ENCODE measurements around the gene TRIM25.

TRIM25 gene

GRCh38 chr17:56936697-56937322 lies 23.0 kb upstream of the TRIM25 start:
- Histone ChIP-seq H3K4me3 (no peak overlapping the region), H3K4me1 (no peaks in the 10 kb centered on the region), H3K27me3 (no peaks in the 10 kb centered on the region), H3K27ac (no peak overlapping the region), H3K9me3 (no peaks in the 10 kb centered on the region), H3K36me3 (peaks cover 28 to 84% (median 61%) of the 10 kb centered on the region in 3 donors)
- TF ChIP-seq CTCF (IDR thresholded peaks at IDR 0.05): no peak
- intact Hi-C loops (cut with DNase I; ENCODE audit: low total_unique reads): loop anchor here (5.0 kb wide), 1 partner anchor 115 kb away; no protein-coding TSS in a partner anchor
- DNase-seq: no peak

DNA sequence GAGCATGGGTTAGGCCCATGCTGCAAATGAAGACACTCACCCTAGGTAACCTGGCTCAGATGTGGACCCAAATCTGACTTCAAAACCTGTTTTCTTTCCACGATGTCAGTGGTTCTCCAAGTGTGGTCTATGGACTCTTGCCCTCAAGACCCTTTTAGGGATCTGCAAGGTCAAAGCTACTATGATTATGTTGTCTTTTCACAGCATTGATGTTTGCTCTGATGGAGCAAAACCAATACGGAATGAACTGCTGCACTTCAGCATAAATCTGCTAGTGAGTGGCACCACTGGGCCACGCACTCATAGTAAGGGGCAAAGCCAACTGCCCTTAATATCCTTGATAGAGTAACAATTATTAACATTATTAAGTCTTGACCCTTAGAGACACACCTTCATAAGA lies 21.6 kb upstream of the TRIM25 start:
- Histone ChIP-seq H3K27me3 (no peaks in the 10 kb centered on the region), H3K27ac (no peak overlapping the region), H3K4me1 (no peaks in the 10 kb centered on the region), H3K9me3 (no peaks in the 10 kb centered on the region), H3K4me3 (no peak overlapping the region), H3K36me3 (peaks cover 16 to 71% (median 48%) of the 10 kb centered on the region in 3 donors)
- no peak for DNase-seq
- intact Hi-C loops (cut with DNase I; ENCODE audit: low total_unique reads): loop anchor here (5.0 kb wide), 1 partner anchor 113 kb away; no protein-coding TSS in a partner anchor
- no peak for TF ChIP-seq CTCF (IDR thresholded peaks at IDR 0.05)

DNA sequence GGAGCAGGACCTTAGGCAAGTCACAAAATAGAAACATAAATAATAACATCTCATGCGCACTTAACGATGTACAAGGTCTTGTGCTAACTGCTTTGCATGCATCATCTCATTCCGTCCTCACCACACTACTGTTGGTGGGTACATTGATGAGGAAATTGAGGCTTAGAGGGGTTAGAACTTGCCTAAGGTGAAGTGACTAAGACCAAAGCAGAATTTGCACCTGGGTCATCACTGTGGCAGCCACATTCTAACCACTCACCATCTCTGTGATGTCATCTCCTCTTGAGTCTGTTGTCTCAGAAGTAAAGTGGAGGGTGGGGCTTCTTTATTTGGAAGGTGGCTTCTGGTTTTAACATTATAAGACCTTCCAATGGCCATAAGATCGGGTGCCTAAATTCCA lies 20.4 kb upstream of the TRIM25 start:
- TF ChIP-seq CTCF (IDR thresholded peaks at IDR 0.05): no peak
- Histone ChIP-seq H3K27me3 (no peaks in the 10 kb centered on the region), H3K4me1 (no peaks in the 10 kb centered on the region), H3K9me3 (no peaks in the 10 kb centered on the region), H3K4me3 (no peak overlapping the region), H3K36me3 (peaks cover 15 to 59% (median 44%) of the 10 kb centered on the region in 3 donors), H3K27ac (no peak overlapping the region)
- intact Hi-C loops (cut with DNase I; ENCODE audit: low total_unique reads): no loop called here
- DNase-seq: no peak

DNA sequence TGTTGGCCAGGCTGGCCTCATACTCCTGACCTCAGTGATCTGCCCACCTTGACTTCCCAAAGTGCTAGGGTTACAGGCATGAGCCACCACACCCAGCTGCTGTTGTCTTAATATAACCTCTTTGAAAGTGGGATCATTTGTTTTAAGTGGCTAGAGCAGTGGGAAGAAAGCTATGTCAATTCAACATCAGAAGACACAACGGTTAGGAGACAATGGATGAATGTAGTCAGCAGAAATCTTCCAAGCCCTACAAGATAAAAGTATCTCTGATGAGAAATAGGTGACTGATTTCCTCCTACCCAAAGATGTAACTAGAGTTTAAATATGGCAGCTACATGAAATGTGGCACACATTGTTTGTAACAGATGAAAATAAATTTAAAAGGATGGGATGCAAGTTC lies 20.0 kb upstream of the TRIM25 start:
- H3K27ac ChIP-seq: no peak overlapping the region

GRCh38 chr17:56933151-56933745 lies 19.4 kb upstream of the TRIM25 start:
- H3K9me3 ChIP-seq: no peaks in the 10 kb centered on the region
- no peak overlapping the region for H3K4me3 ChIP-seq
- TF ChIP-seq CTCF (IDR thresholded peaks at IDR 0.05): no peak
- no peaks in the 10 kb centered on the region for H3K27me3 ChIP-seq
- peaks cover 12 to 50% (median 41%) of the 10 kb centered on the region in 3 donors for H3K36me3 ChIP-seq
- no peaks in the 10 kb centered on the region for H3K4me1 ChIP-seq
- no peak for DNase-seq
- intact Hi-C loops (cut with DNase I; ENCODE audit: low total_unique reads): no loop called here
- H3K27ac ChIP-seq: no peak overlapping the region

More for the DNA sequence above, 20.0 kb upstream of the TRIM25 start:
- DNase-seq: no peak
- intact Hi-C loops (cut with DNase I; ENCODE audit: low total_unique reads): no loop called here
- H3K4me3 ChIP-seq: no peak overlapping the region
- no peaks in the 10 kb centered on the region for H3K27me3 ChIP-seq
- peaks cover 15 to 55% (median 44%) of the 10 kb centered on the region in 3 donors for H3K36me3 ChIP-seq
- no peaks in the 10 kb centered on the region for H3K9me3 ChIP-seq
- TF ChIP-seq CTCF (IDR thresholded peaks at IDR 0.05): no peak
- no peaks in the 10 kb centered on the region for H3K4me1 ChIP-seq
